Stimulated activated CD4-positive, alpha-beta T cell treated with anti-CD3 and anti-CD28 coated beads, Interleukin-4, amount 100 ng/mL, for 48 hours (primary cell): ENCODE measurements around the gene CYFIP2.

Experiments used
- DNase-seq, 2 donors: peaks; one replicate each; pipeline ENCODE4 v3.0.0-alpha.2; 2020; ENCODE audit warnings: low read depth in 2 of 2

The CYFIP2 gene

GRCh38 chr5:157358871-157359270 lies 92.9 kb downstream of the CYFIP2 start:
- DNase-seq, result no peak

- no peak for DNase-seq
These were observed 93.6 kb downstream of the CYFIP2 start for GRCh38 chr5:157359356-157360055.

- no peak for DNase-seq
These were observed 96.1 kb downstream of the CYFIP2 start for GRCh38 chr5:157362012-157362411.

GRCh38 chr5:157362502-157362901 lies 96.6 kb downstream of the CYFIP2 start:
- DNase-seq, result no peak

GRCh38 chr5:157362982-157363381 lies 97.1 kb downstream of the CYFIP2 start:
- no peak for DNase-seq

- no peak for DNase-seq
These were observed 99.8 kb downstream of the CYFIP2 start for GRCh38 chr5:157365732-157366131.

- no peak for DNase-seq
These were observed 101.1 kb downstream of the CYFIP2 start for GRCh38 chr5:157366741-157367674.

- DNase-seq, result no peak
These were observed 103.6 kb downstream of the CYFIP2 start for GRCh38 chr5:157369507-157369906.

- DNase-seq, result no peak
These were observed 105.0 kb downstream of the CYFIP2 start for GRCh38 chr5:157370967-157371366.

- DNase-seq, result no peak
These were observed 105.9 kb downstream of the CYFIP2 start for GRCh38 chr5:157371655-157372471.

- DNase-seq, result no peak
These were observed 106.5 kb downstream of the CYFIP2 start for GRCh38 chr5:157372472-157372822.

- DNase-seq, result no peak
These were observed 112.6 kb downstream of the CYFIP2 start for GRCh38 chr5:157378509-157378908.

- no peak for DNase-seq
These were observed 114.1 kb downstream of the CYFIP2 start for GRCh38 chr5:157379983-157380382.

GRCh38 chr5:157381746-157382145 lies 115.8 kb downstream of the CYFIP2 start:
- no peak for DNase-seq

- DNase-seq, result no peak
These were observed 117.3 kb downstream of the CYFIP2 start for GRCh38 chr5:157382996-157383800.

GRCh38 chr5:157384971-157385709 lies 119.2 kb downstream of the CYFIP2 start:
- no peak for DNase-seq

GRCh38 chr5:157387041-157387563 lies 121.2 kb downstream of the CYFIP2 start:
- no peak for DNase-seq

- DNase-seq, result no peak
These were observed 121.8 kb downstream of the CYFIP2 start for GRCh38 chr5:157387683-157388093.

- no peak for DNase-seq
These were observed 122.3 kb downstream of the CYFIP2 start for GRCh38 chr5:157388111-157388710.

- DNase-seq, result no peak
These were observed 123.2 kb downstream of the CYFIP2 start for GRCh38 chr5:157389103-157389502.
